OCI-LY1 (cell line): Measurements from ENCODE around the gene ICE2.

ENCODE experiments used
- H2AFZ ChIP-seq: fragments of 200-600 bp; sonication (generic), shearing (Covaris generic); 2 replicates; pipeline ENCODE4 v1.6.0; 2014; ENCODE audit warnings: antibody characterized with exemption, mild to moderate bottlenecking, low read length
- H3F3A ChIP-seq: fragments of 200-600 bp; sonication (generic), shearing (Covaris generic); 2 replicates; pipeline ENCODE4 v1.6.0; 2014; ENCODE audit warnings: mild to moderate bottlenecking, antibody characterized with exemption, low read length, moderate library complexity; ENCODE audit not compliant: insufficient read depth
- H3K27ac ChIP-seq: fragments of 200-600 bp; sonication (generic); 2 replicates; pipeline ENCODE4 v1.5.1; 2014; ENCODE audit warnings: low read length, mixed run types, mild to moderate bottlenecking, low read depth; ENCODE audit not compliant: poor library complexity, severe bottlenecking
- H3K27me3 ChIP-seq: fragments of 200-600 bp; sonication (generic); 2 replicates; pipeline ENCODE4 v1.6.0; 2014; ENCODE audit warnings: antibody characterized with exemption, mild to moderate bottlenecking, low read length, moderate library complexity; ENCODE audit not compliant: insufficient read depth
- H3K36me3 ChIP-seq: fragments of 200-600 bp; sonication (generic); 2 replicates; pipeline ENCODE4 v1.6.1; 2014; ENCODE audit warnings: mild to moderate bottlenecking, antibody characterized with exemption, low read length, moderate library complexity, mixed read lengths; ENCODE audit not compliant: insufficient read depth
- H3K4me1 ChIP-seq: fragments of 200-600 bp; sonication (generic); 2 replicates; pipeline ENCODE4 v1.5.1; 2014; ENCODE audit warnings: mild to moderate bottlenecking, low read length, moderate library complexity; ENCODE audit not compliant: insufficient read depth, severe bottlenecking
- H3K4me2 ChIP-seq: fragments of 200-600 bp; sonication (generic), shearing (Covaris generic); 2 replicates; pipeline ENCODE4 v1.6.1; 2014; ENCODE audit warnings: low read length
- H3K4me3 ChIP-seq: fragments of 200-600 bp; sonication (generic); 2 replicates; pipeline ENCODE4 v1.5.1; 2014; ENCODE audit warnings: low read length, low read depth, mild to moderate bottlenecking, mixed read lengths; ENCODE audit not compliant: poor library complexity, severe bottlenecking
- H3K79me2 ChIP-seq: fragments of 200-600 bp; shearing (Covaris generic); 2 replicates; pipeline ENCODE4 v1.6.1; 2016; ENCODE audit warnings: mixed run types, low read length, mixed read lengths; ENCODE audit not compliant: insufficient read depth
- H3K9ac ChIP-seq: fragments of 200-600 bp; sonication (generic), shearing (Covaris generic); 2 replicates; pipeline ENCODE4 v1.6.1; 2014; ENCODE audit warnings: mild to moderate bottlenecking, low read length, mixed read lengths
- H3K9me2 ChIP-seq: fragments of 200-600 bp; sonication (generic), shearing (Covaris generic); 2 replicates; pipeline ENCODE4 v1.6.1; 2014; ENCODE audit warnings: low read depth, mild to moderate bottlenecking, low read length, mixed read lengths
- H3K9me3 ChIP-seq: fragments of 200-600 bp; shearing (Covaris generic); 2 replicates; pipeline ENCODE4 v1.6.1; 2014; ENCODE audit warnings: low read length, mixed read lengths
- H4K20me1 ChIP-seq: fragments of 200-600 bp; sonication (generic), shearing (Covaris generic); 2 replicates; pipeline ENCODE4 v1.6.0; 2016; ENCODE audit warnings: mild to moderate bottlenecking, low read length; ENCODE audit not compliant: insufficient read depth
- CTCF ChIP-seq: fragments of 200-600 bp; sonication (generic), shearing (Covaris generic); IDR thresholded peaks from 2 replicates; pipeline ENCODE4 v1.5.1; 2017; ENCODE audit warnings: mild to moderate bottlenecking, antibody characterized with exemption, low read length, moderate library complexity, mixed read lengths
- EZH2 ChIP-seq: fragments of 200-600 bp; sonication (generic), shearing (Covaris generic); IDR thresholded peaks from 2 replicates; pipeline ENCODE4 v1.8.0; 2017; ENCODE audit warnings: borderline replicate concordance, mixed run types, mild to moderate bottlenecking, antibody characterized with exemption, low read length, moderate library complexity, mixed read lengths

ICE2 gene

GRCh38 chr15:60496853-60497252 lies 17.9 kb upstream of the ICE2 start:
- no peaks in the 10 kb centered on the region for H3K9me2 ChIP-seq
- no peak overlapping the region for H3K9ac ChIP-seq
- no peaks in the 10 kb centered on the region for H3K36me3 ChIP-seq
- no peak overlapping the region for H3K4me2 ChIP-seq
- no peaks in the 10 kb centered on the region for H3F3A ChIP-seq
- no peaks in the 10 kb centered on the region for H3K9me3 ChIP-seq
- TF ChIP-seq EZH2 (no peak), CTCF (no peak)
- no peak overlapping the region for H2AFZ ChIP-seq
- H4K20me1 ChIP-seq: no peaks in the 10 kb centered on the region
- no peaks in the 10 kb centered on the region for H3K79me2 ChIP-seq
- H3K27me3 ChIP-seq: no peaks in the 10 kb centered on the region
- no peaks in the 10 kb centered on the region for H3K4me1 ChIP-seq
- H3K27ac ChIP-seq: no peak overlapping the region
- H3K4me3 ChIP-seq: no peak overlapping the region

- Histone ChIP-seq H2AFZ (no peak overlapping the region), H3K9me2 (no peaks in the 10 kb centered on the region), H3K4me2 (no peak overlapping the region), H3K27me3 (no peaks in the 10 kb centered on the region), H3K4me1 (no peaks in the 10 kb centered on the region), H4K20me1 (no peaks in the 10 kb centered on the region), H3K9ac (no peak overlapping the region), H3K79me2 (no peaks in the 10 kb centered on the region), H3K27ac (no peak overlapping the region), H3K9me3 (no peaks in the 10 kb centered on the region), H3F3A (no peaks in the 10 kb centered on the region), H3K36me3 (no peaks in the 10 kb centered on the region), H3K4me3 (no peak overlapping the region)
- TF ChIP-seq EZH2: no peak
- TF ChIP-seq CTCF: no peak
Observed at GRCh38 chr15:60494108-60494507, 15.2 kb upstream of the ICE2 start.

GRCh38 chr15:60493166-60493565 lies 14.2 kb upstream of the ICE2 start:
- H3K9me3 ChIP-seq: no peaks in the 10 kb centered on the region
- H3F3A ChIP-seq: no peaks in the 10 kb centered on the region
- no peak overlapping the region for H3K4me3 ChIP-seq
- H3K27ac ChIP-seq: no peak overlapping the region
- no peak for TF ChIP-seq EZH2
- TF ChIP-seq CTCF: no peak
- H2AFZ ChIP-seq: no peak overlapping the region
- no peaks in the 10 kb centered on the region for H3K79me2 ChIP-seq
- H4K20me1 ChIP-seq: no peaks in the 10 kb centered on the region
- no peaks in the 10 kb centered on the region for H3K36me3 ChIP-seq
- no peaks in the 10 kb centered on the region for H3K4me1 ChIP-seq
- no peak overlapping the region for H3K9ac ChIP-seq
- no peak overlapping the region for H3K4me2 ChIP-seq
- H3K9me2 ChIP-seq: no peaks in the 10 kb centered on the region
- H3K27me3 ChIP-seq: no peaks in the 10 kb centered on the region
